ENCODE measurements around the gene PTPRJ.
"Not testable (repeated sequence)": the region's sequence is repeated elsewhere in the genome, so short reads cannot be mapped to it uniquely, and the experiment has no call there.

Gene PTPRJ

GRCh38 chr11:47946682-47947559 is 33.4 kb upstream of the PTPRJ start:
- no peaks in the 10 kb centered on the region for H3K9me3 ChIP-seq (ENCODE audit: control insufficient read depth, low read length)
- H3K4me1 ChIP-seq (ENCODE audit: control insufficient read depth, insufficient read depth, low read length): peaks cover 12% of the 10 kb centered on the region
- no peaks in the 10 kb centered on the region for H3K36me3 ChIP-seq (ENCODE audit: control insufficient read depth, insufficient read depth, low read length)
- H3K4me3 ChIP-seq (ENCODE audit: insufficient read depth, low read depth, low read length): no peak overlapping the region
- no peak overlapping the region for H3K27ac ChIP-seq (ENCODE audit: insufficient read depth, low read depth, low read length, poor library complexity, severe bottlenecking)
- H3K27me3 ChIP-seq (ENCODE audit: control insufficient read depth, insufficient read depth, low read length, poor library complexity, severe bottlenecking): no peaks in the 10 kb centered on the region
- 75 to 78% methylated on average over 10 of the region's 10 CpGs for WGBS, 2 experiments

DNA sequence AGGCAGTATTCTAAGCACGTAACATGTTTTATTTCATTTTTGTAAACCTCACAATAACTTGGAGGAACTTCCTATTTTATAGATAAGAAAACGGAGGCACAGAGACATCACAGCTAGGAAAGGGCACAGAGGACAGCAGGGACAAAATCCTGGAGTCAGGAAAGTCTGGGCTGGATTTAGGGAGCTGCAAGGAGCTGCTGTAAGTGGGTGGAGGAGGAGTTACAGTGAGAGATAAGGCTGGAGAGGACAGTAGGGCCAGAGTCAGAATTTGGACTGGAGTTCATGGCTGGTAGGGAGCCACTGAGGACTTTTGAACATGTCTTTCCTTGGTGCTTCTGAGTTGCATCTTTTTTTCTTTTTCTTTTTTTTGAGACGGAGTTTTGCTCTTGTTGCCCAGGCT is 32.2 kb upstream of the PTPRJ start:
- H3K4me1 ChIP-seq (ENCODE audit: control insufficient read depth, insufficient read depth, low read length): peaks cover 6% of the 10 kb centered on the region
- 66 to 79% methylated on average over 2 to 3 of the region's 3 CpGs for WGBS, 2 experiments
- no peak overlapping the region for H3K27ac ChIP-seq (ENCODE audit: insufficient read depth, low read depth, low read length, poor library complexity, severe bottlenecking)
- no peaks in the 10 kb centered on the region for H3K9me3 ChIP-seq (ENCODE audit: control insufficient read depth, low read length)
- no peaks in the 10 kb centered on the region for H3K27me3 ChIP-seq (ENCODE audit: control insufficient read depth, insufficient read depth, low read length, poor library complexity, severe bottlenecking)
- H3K36me3 ChIP-seq (ENCODE audit: control insufficient read depth, insufficient read depth, low read length): no peaks in the 10 kb centered on the region
- H3K4me3 ChIP-seq (ENCODE audit: insufficient read depth, low read depth, low read length): no peak overlapping the region

DNA sequence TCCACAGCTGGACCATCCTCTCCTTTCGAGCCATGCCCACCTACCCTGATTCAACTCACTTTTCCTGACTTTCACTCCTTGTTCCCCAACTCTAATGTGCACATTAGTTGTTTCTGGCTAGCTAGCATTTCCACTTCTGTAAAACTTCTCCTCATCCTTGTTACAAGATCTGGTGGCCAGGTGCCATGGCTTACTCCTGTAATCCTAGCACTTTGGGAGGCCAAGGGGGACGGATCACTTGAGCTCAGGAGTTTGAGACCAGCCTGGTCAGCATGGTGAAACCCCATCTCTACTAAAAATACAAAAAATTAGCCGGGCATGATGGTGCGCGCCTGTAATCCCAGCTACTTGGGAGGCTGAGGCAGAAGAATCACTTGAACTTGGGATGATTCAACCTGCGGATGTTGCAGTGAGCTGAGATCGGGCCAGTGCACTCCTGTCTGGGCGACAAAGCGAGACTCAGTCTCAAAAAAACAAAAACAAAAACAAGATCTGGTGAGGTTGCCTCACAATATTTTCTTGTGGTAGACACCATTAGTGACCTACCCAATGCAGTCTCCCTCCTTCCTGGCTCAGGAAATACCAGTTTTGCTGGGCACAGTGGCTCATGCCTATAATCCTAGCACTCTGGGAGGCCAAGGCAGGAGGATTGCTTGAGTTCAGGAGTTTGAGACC is 31.2 kb upstream of the PTPRJ start:
- not testable (repeated sequence) for H3K36me3 ChIP-seq (ENCODE audit: control insufficient read depth, insufficient read depth, low read length); H3K4me3 ChIP-seq (ENCODE audit: insufficient read depth, low read depth, low read length); H3K27ac ChIP-seq (ENCODE audit: insufficient read depth, low read depth, low read length, poor library complexity, severe bottlenecking); H3K4me1 ChIP-seq (ENCODE audit: control insufficient read depth, insufficient read depth, low read length); H3K9me3 ChIP-seq (ENCODE audit: control insufficient read depth, low read length); H3K27me3 ChIP-seq (ENCODE audit: control insufficient read depth, insufficient read depth, low read length, poor library complexity, severe bottlenecking)
- 80 to 82% methylated on average over 9 of the region's 9 CpGs for WGBS, 2 experiments

- no peaks in the 10 kb centered on the region for H3K27me3 ChIP-seq (ENCODE audit: control insufficient read depth, insufficient read depth, low read length, poor library complexity, severe bottlenecking)
- no peaks in the 10 kb centered on the region for H3K4me1 ChIP-seq (ENCODE audit: control insufficient read depth, insufficient read depth, low read length)
- no peak overlapping the region for H3K4me3 ChIP-seq (ENCODE audit: insufficient read depth, low read depth, low read length)
- H3K9me3 ChIP-seq (ENCODE audit: control insufficient read depth, low read length): no peaks in the 10 kb centered on the region
- no peak overlapping the region for H3K27ac ChIP-seq (ENCODE audit: insufficient read depth, low read depth, low read length, poor library complexity, severe bottlenecking)
- WGBS, 2 experiments: 75 to 87% methylated on average over 5 of the region's 5 CpGs
- no peaks in the 10 kb centered on the region for H3K36me3 ChIP-seq (ENCODE audit: control insufficient read depth, insufficient read depth, low read length)
Observed at GRCh38 chr11:47950396-47950795, 30.0 kb upstream of the PTPRJ start.

DNA sequence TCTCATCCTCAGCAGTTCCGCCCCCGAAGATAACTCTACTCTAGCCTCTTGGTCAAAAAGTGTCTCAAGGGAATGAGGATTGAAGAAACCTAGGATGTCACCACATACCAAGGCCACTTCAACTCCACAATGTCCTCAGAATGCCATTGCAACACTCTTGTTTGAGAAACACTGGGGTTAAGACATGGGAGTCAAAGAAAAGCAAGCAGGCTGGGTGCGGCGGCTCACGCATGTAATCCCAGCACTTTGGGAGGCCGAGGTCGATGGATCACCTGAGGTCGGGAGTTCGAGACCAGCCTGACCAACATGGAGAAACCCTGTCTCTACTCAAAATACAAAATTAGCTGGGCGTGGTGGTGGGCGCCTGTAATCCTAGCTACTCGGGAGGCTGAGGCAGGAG is 28.9 kb upstream of the PTPRJ start:
- H3K27me3 ChIP-seq (ENCODE audit: control insufficient read depth, insufficient read depth, low read length, poor library complexity, severe bottlenecking); H3K4me1 ChIP-seq (ENCODE audit: control insufficient read depth, insufficient read depth, low read length); H3K27ac ChIP-seq (ENCODE audit: insufficient read depth, low read depth, low read length, poor library complexity, severe bottlenecking); H3K4me3 ChIP-seq (ENCODE audit: insufficient read depth, low read depth, low read length); H3K36me3 ChIP-seq (ENCODE audit: control insufficient read depth, insufficient read depth, low read length); H3K9me3 ChIP-seq (ENCODE audit: control insufficient read depth, low read length): not testable (repeated sequence)
- 94 to 97% methylated on average over 12 of the region's 12 CpGs for WGBS, 2 experiments

DNA sequence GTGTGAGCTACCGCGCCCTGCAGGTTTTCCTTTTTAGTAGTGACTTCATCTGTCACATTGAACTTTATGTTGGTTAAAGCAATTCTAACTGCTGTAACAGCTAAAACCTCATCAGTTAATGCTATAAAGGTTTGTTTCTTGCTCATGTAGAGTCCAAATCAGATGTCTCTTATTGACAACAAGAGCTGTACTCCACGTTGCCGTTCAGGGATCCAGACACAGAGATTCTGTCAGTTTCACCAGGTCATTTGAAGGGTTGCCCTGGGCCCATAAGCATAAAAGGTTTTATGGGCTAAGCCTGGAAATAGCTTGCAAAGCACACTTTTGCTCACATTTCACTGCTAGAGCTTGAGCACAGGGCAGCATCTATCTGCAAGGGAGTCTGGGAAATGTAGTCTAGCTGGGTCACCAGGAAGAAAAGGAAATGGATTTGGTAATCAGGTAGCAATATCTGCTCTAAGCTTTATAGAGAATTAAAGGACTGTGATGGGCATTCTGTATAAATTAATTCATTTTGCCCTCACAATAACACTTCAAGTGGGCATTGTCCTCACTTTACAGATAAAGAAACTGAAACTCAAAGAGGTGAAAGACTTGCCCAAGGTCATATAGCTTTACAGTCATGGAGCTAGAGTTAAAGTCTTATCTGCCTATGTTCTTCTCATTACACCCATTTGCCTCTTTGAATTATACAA is 25.2 kb upstream of the PTPRJ start:
- H3K36me3 ChIP-seq (ENCODE audit: control insufficient read depth, insufficient read depth, low read length): no peaks in the 10 kb centered on the region
- no peak overlapping the region for H3K27ac ChIP-seq (ENCODE audit: insufficient read depth, low read depth, low read length, poor library complexity, severe bottlenecking)
- WGBS, 2 experiments: 90 to 92% methylated on average over 4 of the region's 4 CpGs
- no peaks in the 10 kb centered on the region for H3K4me1 ChIP-seq (ENCODE audit: control insufficient read depth, insufficient read depth, low read length)
- H3K27me3 ChIP-seq (ENCODE audit: control insufficient read depth, insufficient read depth, low read length, poor library complexity, severe bottlenecking): no peaks in the 10 kb centered on the region
- H3K4me3 ChIP-seq (ENCODE audit: insufficient read depth, low read depth, low read length): no peak overlapping the region
- H3K9me3 ChIP-seq (ENCODE audit: control insufficient read depth, low read length): no peaks in the 10 kb centered on the region

DNA sequence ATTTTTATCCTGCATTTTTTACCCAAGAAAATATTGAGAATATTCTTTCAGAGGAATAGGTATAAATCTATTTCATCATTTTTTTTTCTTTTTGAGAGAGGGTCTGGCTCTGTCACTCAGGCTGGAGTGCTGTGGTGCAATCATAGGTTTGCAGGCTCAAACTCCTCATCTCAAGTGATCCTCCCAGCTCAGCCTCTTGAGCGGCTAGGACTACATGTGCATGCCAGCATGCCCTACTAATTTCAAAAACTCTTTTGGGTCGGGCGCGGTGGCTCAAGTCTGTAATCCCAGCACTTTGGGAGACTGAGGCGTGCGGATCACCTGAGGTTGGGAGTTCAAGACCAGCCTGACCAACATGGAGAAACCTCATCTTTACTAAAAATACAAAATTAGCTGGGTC is 20.3 kb upstream of the PTPRJ start:
- 93 to 96% methylated on average over 6 of the region's 6 CpGs for WGBS, 2 experiments
- Histone ChIP-seq H3K4me1 (ENCODE audit: control insufficient read depth, insufficient read depth, low read length) (no peaks in the 10 kb centered on the region), H3K4me3 (ENCODE audit: insufficient read depth, low read depth, low read length) (no peak overlapping the region), H3K9me3 (ENCODE audit: control insufficient read depth, low read length) (no peaks in the 10 kb centered on the region), H3K27ac (ENCODE audit: insufficient read depth, low read depth, low read length, poor library complexity, severe bottlenecking) (no peak overlapping the region), H3K36me3 (ENCODE audit: control insufficient read depth, insufficient read depth, low read length) (no peaks in the 10 kb centered on the region), H3K27me3 (ENCODE audit: control insufficient read depth, insufficient read depth, low read length, poor library complexity, severe bottlenecking) (no peaks in the 10 kb centered on the region)

DNA sequence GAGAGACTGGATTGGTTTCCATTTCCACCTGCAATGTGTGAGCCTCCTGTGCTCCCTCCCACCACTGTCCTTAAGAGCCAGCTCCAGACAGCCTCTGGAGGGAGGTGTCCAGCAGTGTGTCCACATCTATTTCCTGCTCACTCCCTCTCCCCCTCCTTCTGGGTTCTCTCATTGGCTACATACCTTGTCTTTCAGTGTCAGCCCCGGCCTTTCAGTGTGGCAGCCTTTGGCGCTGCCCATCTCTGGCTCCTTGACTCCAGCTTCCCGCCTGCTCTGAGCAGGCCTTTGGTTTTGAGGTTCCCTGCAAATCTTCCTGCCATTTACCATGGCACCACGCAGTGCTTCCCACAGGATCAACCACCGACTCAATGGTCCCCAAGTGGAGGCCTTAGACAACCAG is 19.0 kb upstream of the PTPRJ start:
- Histone ChIP-seq H3K27ac (ENCODE audit: insufficient read depth, low read depth, low read length, poor library complexity, severe bottlenecking) (no peak overlapping the region), H3K27me3 (ENCODE audit: control insufficient read depth, insufficient read depth, low read length, poor library complexity, severe bottlenecking) (no peaks in the 10 kb centered on the region), H3K9me3 (ENCODE audit: control insufficient read depth, low read length) (no peaks in the 10 kb centered on the region), H3K4me1 (ENCODE audit: control insufficient read depth, insufficient read depth, low read length) (no peaks in the 10 kb centered on the region), H3K4me3 (ENCODE audit: insufficient read depth, low read depth, low read length) (no peak overlapping the region), H3K36me3 (ENCODE audit: control insufficient read depth, insufficient read depth, low read length) (no peaks in the 10 kb centered on the region)
- 86 to 91% methylated on average over 5 of the region's 5 CpGs for WGBS, 2 experiments

DNA sequence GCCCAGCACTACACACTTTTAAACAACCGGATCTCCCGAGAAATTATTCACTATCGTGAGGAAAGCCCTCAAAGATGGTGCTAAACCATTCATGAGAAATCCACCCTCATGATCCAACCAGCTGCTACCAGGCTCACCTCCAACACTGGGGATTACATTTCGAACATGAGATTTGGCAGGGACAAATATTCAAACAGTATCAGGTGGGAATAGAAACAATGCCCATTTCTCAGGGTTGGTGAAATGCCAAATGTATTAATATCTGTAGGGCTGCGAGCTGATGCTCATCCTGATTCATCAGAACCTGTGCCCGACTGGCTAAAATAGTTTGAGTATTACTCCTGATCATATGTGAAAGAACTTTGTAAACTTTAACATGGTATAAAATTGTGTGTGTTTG is 15.8 kb upstream of the PTPRJ start:
- 92 to 97% methylated on average over 6 of the region's 6 CpGs for WGBS, 2 experiments
- no peaks in the 10 kb centered on the region for H3K9me3 ChIP-seq (ENCODE audit: control insufficient read depth, low read length)
- H3K27ac ChIP-seq (ENCODE audit: insufficient read depth, low read depth, low read length, poor library complexity, severe bottlenecking): no peak overlapping the region
- H3K27me3 ChIP-seq (ENCODE audit: control insufficient read depth, insufficient read depth, low read length, poor library complexity, severe bottlenecking): no peaks in the 10 kb centered on the region
- H3K36me3 ChIP-seq (ENCODE audit: control insufficient read depth, insufficient read depth, low read length): no peaks in the 10 kb centered on the region
- no peaks in the 10 kb centered on the region for H3K4me1 ChIP-seq (ENCODE audit: control insufficient read depth, insufficient read depth, low read length)
- H3K4me3 ChIP-seq (ENCODE audit: insufficient read depth, low read depth, low read length): no peak overlapping the region

All from ectodermal cell (in vitro differentiated cells).